Measurements from ENCODE around the gene SOWAHD. TPM values are rescaled to one million over a fixed set of nuclear protein-coding genes. Genes with fewer than 3 reads are reported as not detected.

SOWAHD gene
- total and polyA plus RNA-seq, 4 donors = 0.10 to 2.5 (median 0.45) TPM

DNA sequence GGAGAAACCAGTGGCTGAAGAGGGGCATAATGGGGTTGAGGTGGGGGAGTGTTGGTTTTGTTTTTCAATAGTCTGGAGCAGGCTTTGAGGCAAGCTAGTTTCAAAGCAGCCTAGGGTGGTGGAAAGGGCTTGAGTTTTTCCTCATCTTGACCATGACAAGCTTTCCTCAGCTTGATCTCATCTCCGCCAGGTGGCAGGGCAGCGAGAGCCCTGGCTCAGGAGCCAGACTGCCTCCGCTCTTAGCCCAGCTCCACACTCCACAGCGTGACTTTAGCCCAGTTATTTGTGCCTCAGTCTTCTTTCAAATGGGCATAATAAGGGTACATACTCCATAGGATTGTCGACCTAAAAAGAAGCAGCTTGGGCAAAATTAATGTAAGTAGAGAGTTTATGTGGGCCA, 29.9 kb upstream of the SOWAHD start:
- Histone ChIP-seq H3K9me3 (ENCODE audit: control insufficient read depth in 4 of 4, low read length in 3 of 4) (no peaks in the 10 kb centered on the region), H3K9ac (ENCODE audit: low read depth in 1 of 2, low read length in 2 of 2) (no peak overlapping the region), H3K27me3 (ENCODE audit: control insufficient read depth in 4 of 4, insufficient read depth in 4 of 4, low read length in 3 of 4) (no peaks in the 10 kb centered on the region), H3K36me3 (ENCODE audit: control insufficient read depth in 4 of 4, insufficient read depth in 3 of 4, low read depth in 1 of 4, low read length in 3 of 4) (no peaks in the 10 kb centered on the region), H3K4me3 (ENCODE audit: low read depth in 1 of 3, low read length in 3 of 3) (no peak overlapping the region), H3K4me1 (ENCODE audit: control insufficient read depth in 4 of 4, insufficient read depth in 4 of 4, low read length in 3 of 4) (no peaks in the 10 kb centered on the region), H3K27ac (ENCODE audit: low read depth in 1 of 2, low read length in 2 of 2) (no peak overlapping the region)
- WGBS = 75% methylated on average over 5 of the region's 5 CpGs
- DNase-seq (ENCODE audit: low spot score) = no peak
- TF ChIP-seq, protein P1, sequence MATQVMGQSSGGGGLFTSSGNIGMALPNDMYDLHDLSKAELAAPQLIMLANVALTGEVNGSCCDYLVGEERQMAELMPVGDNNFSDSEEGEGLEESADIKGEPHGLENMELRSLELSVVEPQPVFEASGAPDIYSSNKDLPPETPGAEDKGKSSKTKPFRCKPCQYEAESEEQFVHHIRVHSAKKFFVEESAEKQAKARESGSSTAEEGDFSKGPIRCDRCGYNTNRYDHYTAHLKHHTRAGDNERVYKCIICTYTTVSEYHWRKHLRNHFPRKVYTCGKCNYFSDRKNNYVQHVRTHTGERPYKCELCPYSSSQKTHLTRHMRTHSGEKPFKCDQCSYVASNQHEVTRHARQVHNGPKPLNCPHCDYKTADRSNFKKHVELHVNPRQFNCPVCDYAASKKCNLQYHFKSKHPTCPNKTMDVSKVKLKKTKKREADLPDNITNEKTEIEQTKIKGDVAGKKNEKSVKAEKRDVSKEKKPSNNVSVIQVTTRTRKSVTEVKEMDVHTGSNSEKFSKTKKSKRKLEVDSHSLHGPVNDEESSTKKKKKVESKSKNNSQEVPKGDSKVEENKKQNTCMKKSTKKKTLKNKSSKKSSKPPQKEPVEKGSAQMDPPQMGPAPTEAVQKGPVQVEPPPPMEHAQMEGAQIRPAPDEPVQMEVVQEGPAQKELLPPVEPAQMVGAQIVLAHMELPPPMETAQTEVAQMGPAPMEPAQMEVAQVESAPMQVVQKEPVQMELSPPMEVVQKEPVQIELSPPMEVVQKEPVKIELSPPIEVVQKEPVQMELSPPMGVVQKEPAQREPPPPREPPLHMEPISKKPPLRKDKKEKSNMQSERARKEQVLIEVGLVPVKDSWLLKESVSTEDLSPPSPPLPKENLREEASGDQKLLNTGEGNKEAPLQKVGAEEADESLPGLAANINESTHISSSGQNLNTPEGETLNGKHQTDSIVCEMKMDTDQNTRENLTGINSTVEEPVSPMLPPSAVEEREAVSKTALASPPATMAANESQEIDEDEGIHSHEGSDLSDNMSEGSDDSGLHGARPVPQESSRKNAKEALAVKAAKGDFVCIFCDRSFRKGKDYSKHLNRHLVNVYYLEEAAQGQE (IDR thresholded peaks at IDR 0.05) = no peak
- TF ChIP-seq HNF4G (IDR thresholded peaks at IDR 0.05) = no peak
- TF ChIP-seq, protein P2, sequence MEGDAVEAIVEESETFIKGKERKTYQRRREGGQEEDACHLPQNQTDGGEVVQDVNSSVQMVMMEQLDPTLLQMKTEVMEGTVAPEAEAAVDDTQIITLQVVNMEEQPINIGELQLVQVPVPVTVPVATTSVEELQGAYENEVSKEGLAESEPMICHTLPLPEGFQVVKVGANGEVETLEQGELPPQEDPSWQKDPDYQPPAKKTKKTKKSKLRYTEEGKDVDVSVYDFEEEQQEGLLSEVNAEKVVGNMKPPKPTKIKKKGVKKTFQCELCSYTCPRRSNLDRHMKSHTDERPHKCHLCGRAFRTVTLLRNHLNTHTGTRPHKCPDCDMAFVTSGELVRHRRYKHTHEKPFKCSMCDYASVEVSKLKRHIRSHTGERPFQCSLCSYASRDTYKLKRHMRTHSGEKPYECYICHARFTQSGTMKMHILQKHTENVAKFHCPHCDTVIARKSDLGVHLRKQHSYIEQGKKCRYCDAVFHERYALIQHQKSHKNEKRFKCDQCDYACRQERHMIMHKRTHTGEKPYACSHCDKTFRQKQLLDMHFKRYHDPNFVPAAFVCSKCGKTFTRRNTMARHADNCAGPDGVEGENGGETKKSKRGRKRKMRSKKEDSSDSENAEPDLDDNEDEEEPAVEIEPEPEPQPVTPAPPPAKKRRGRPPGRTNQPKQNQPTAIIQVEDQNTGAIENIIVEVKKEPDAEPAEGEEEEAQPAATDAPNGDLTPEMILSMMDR (IDR thresholded peaks at IDR 0.05; ENCODE audit: low read depth, low read length, missing input control) = no peak
- no peak for TF ChIP-seq RAD21 (IDR thresholded peaks at IDR 0.05)
- TF ChIP-seq HNF4A (conservative IDR thresholded peaks at IDR 0.05) = no peak
- TF ChIP-seq RXRA (IDR thresholded peaks at IDR 0.05) = no peak
- no peak for TF ChIP-seq NR2F2 (IDR thresholded peaks at IDR 0.05)
- no peak for TF ChIP-seq FOXA2 (IDR thresholded peaks at IDR 0.05)
- no peak for TF ChIP-seq EGR1 (IDR thresholded peaks at IDR 0.05; ENCODE audit: low read depth in 2 of 2)
- no peak for TF ChIP-seq SP1 (IDR thresholded peaks at IDR 0.05)
- no peak for TF ChIP-seq GABPA (IDR thresholded peaks at IDR 0.05 in 1 of 2, conservative IDR thresholded peaks at IDR 0.05 in 1 of 2)
- TF ChIP-seq, protein P3, sequence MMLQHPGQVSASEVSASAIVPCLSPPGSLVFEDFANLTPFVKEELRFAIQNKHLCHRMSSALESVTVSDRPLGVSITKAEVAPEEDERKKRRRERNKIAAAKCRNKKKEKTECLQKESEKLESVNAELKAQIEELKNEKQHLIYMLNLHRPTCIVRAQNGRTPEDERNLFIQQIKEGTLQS (IDR thresholded peaks at IDR 0.05) = no peak
- TF ChIP-seq TAF1 (conservative IDR thresholded peaks at IDR 0.05) = no peak
- TF ChIP-seq JUND (IDR thresholded peaks at IDR 0.05) = no peak
- TF ChIP-seq, protein P4, sequence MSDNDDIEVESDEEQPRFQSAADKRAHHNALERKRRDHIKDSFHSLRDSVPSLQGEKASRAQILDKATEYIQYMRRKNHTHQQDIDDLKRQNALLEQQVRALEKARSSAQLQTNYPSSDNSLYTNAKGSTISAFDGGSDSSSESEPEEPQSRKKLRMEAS (IDR thresholded peaks at IDR 0.05) = no peak
- no peak for TF ChIP-seq FOXA1 (IDR thresholded peaks at IDR 0.05)
- TF ChIP-seq YY1 (IDR thresholded peaks at IDR 0.05) = no peak
- TF ChIP-seq, protein P5, sequence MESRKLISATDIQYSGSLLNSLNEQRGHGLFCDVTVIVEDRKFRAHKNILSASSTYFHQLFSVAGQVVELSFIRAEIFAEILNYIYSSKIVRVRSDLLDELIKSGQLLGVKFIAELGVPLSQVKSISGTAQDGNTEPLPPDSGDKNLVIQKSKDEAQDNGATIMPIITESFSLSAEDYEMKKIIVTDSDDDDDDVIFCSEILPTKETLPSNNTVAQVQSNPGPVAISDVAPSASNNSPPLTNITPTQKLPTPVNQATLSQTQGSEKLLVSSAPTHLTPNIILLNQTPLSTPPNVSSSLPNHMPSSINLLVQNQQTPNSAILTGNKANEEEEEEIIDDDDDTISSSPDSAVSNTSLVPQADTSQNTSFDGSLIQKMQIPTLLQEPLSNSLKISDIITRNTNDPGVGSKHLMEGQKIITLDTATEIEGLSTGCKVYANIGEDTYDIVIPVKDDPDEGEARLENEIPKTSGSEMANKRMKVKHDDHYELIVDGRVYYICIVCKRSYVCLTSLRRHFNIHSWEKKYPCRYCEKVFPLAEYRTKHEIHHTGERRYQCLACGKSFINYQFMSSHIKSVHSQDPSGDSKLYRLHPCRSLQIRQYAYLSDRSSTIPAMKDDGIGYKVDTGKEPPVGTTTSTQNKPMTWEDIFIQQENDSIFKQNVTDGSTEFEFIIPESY (IDR thresholded peaks at IDR 0.05) = no peak

All from liver (tissue), 9 donors.